ENCODE data around the gene CPVL. TPM values are rescaled to one million over a fixed set of nuclear protein-coding genes. Genes with fewer than 3 reads are reported as not detected.

Gene CPVL
- total RNA-seq, 2 experiments from 2014 or later, result not detected

GRCh38 chr7:29045258-29046086, 100.9 kb downstream of the CPVL start:
- H3K4me2 ChIP-seq (ENCODE audit: low read length), result no peak overlapping the region
- CTCF ChIA-PET (ENCODE audit: unreplicated experiment), result interaction anchor here (0.6 kb wide), 1 partner anchor 20 kb away, joined by 4 read pairs; no protein-coding TSS in a partner anchor
- H3K36me3 ChIP-seq (ENCODE audit: insufficient read depth, low read length), result no peaks in the 10 kb centered on the region
- intact Hi-C loops (cut with micrococcal nuclease; ENCODE audit: unreplicated experiment), result no loop called here
- DNase-seq (ENCODE audit: low spot score), result no peak
- H3K79me2 ChIP-seq (ENCODE audit: insufficient read depth, low read depth, low read length), result no peaks in the 10 kb centered on the region
- no peak overlapping the region for H3K4me3 ChIP-seq (ENCODE audit: low read depth, low read length, poor library complexity, severe bottlenecking)
- TF ChIP-seq EZH2phosphoT487 (IDR thresholded peaks at IDR 0.05; ENCODE audit: borderline replicate concordance, low read depth, low read length) (no peak), CTCF (conservative IDR thresholded peaks at IDR 0.05; ENCODE audit: low read length) (no peak)
- H4K20me1 ChIP-seq (ENCODE audit: insufficient read depth, low read length), result no peaks in the 10 kb centered on the region
- H3K9me3 ChIP-seq (ENCODE audit: low read length), result no peaks in the 10 kb centered on the region
- no peaks in the 10 kb centered on the region for H3K4me1 ChIP-seq (ENCODE audit: insufficient read depth, low read length, poor library complexity, severe bottlenecking)
- H3K9me2 ChIP-seq (ENCODE audit: insufficient read depth, low read length), result no peaks in the 10 kb centered on the region
- BruUV-seq (replicated peaks), result no TSS peak
- H2AFZ ChIP-seq (ENCODE audit: low read length), result no peak overlapping the region
- H3K27ac ChIP-seq (ENCODE audit: low read depth, low read length, poor library complexity, severe bottlenecking), result no peak overlapping the region
- POLR2A ChIA-PET, result interaction anchor here (0.6 to 0.7 kb wide), 3 partner anchors 133 to 1157 kb away, joined by 3 to 4 read pairs (median 3); no protein-coding TSS in a partner anchor

- Histone ChIP-seq H3K4me3 (ENCODE audit: low read depth, low read length, poor library complexity, severe bottlenecking) (no peak overlapping the region), H3K36me3 (ENCODE audit: insufficient read depth, low read length) (no peaks in the 10 kb centered on the region), H2AFZ (ENCODE audit: low read length) (no peak overlapping the region), H3K9me2 (ENCODE audit: insufficient read depth, low read length) (no peaks in the 10 kb centered on the region), H4K20me1 (ENCODE audit: insufficient read depth, low read length) (no peaks in the 10 kb centered on the region), H3K4me1 (ENCODE audit: insufficient read depth, low read length, poor library complexity, severe bottlenecking) (no peaks in the 10 kb centered on the region), H3K27ac (ENCODE audit: low read depth, low read length, poor library complexity, severe bottlenecking) (no peak overlapping the region), H3K9me3 (ENCODE audit: low read length) (no peaks in the 10 kb centered on the region), H3K4me2 (ENCODE audit: low read length) (no peak overlapping the region), H3K79me2 (ENCODE audit: insufficient read depth, low read depth, low read length) (no peaks in the 10 kb centered on the region)
- ChIA-PET POLR2A (no interaction called here), CTCF (ENCODE audit: unreplicated experiment) (no interaction called here)
- TF ChIP-seq EZH2phosphoT487 (IDR thresholded peaks at IDR 0.05; ENCODE audit: borderline replicate concordance, low read depth, low read length), result no peak
- no peak for TF ChIP-seq CTCF (conservative IDR thresholded peaks at IDR 0.05; ENCODE audit: low read length)
- intact Hi-C loops (cut with micrococcal nuclease; ENCODE audit: unreplicated experiment), result no loop called here
- no peak for DNase-seq (ENCODE audit: low spot score)
- no TSS peak for BruUV-seq (replicated peaks)
Measured at GRCh38 chr7:29044554-29044953, 101.8 kb downstream of the CPVL start.

- H3K36me3 ChIP-seq (ENCODE audit: insufficient read depth, low read length), result no peaks in the 10 kb centered on the region
- POLR2A ChIA-PET, result no interaction called here
- intact Hi-C loops (cut with micrococcal nuclease; ENCODE audit: unreplicated experiment), result no loop called here
- no peaks in the 10 kb centered on the region for H4K20me1 ChIP-seq (ENCODE audit: insufficient read depth, low read length)
- TF ChIP-seq CTCF (conservative IDR thresholded peaks at IDR 0.05; ENCODE audit: low read length) (no peak), EZH2phosphoT487 (IDR thresholded peaks at IDR 0.05; ENCODE audit: borderline replicate concordance, low read depth, low read length) (no peak)
- no peak overlapping the region for H3K4me2 ChIP-seq (ENCODE audit: low read length)
- BruUV-seq (replicated peaks), result no TSS peak
- no peaks in the 10 kb centered on the region for H3K4me1 ChIP-seq (ENCODE audit: insufficient read depth, low read length, poor library complexity, severe bottlenecking)
- H3K27ac ChIP-seq (ENCODE audit: low read depth, low read length, poor library complexity, severe bottlenecking), result no peak overlapping the region
- no peaks in the 10 kb centered on the region for H3K79me2 ChIP-seq (ENCODE audit: insufficient read depth, low read depth, low read length)
- no peaks in the 10 kb centered on the region for H3K9me2 ChIP-seq (ENCODE audit: insufficient read depth, low read length)
- no peak overlapping the region for H3K4me3 ChIP-seq (ENCODE audit: low read depth, low read length, poor library complexity, severe bottlenecking)
- H3K9me3 ChIP-seq (ENCODE audit: low read length), result no peaks in the 10 kb centered on the region
- CTCF ChIA-PET (ENCODE audit: unreplicated experiment), result no interaction called here
- no peak overlapping the region for H2AFZ ChIP-seq (ENCODE audit: low read length)
- no peak for DNase-seq (ENCODE audit: low spot score)
Measured at GRCh38 chr7:29043576-29043975, 102.8 kb downstream of the CPVL start.
